MM.1S (cell line): Measurements from ENCODE around the gene CBLIF.

ENCODE experiments used
- DNase-seq: peaks from one replicate; pipeline ENCODE4 v3.0.0-alpha.2; 2015
- H2AFZ ChIP-seq: fragments of 300-600 bp; sonication (generic); 2 replicates; pipeline ENCODE4 v1.6.0; 2016; ENCODE audit warnings: antibody characterized with exemption, low read length
- H3F3A ChIP-seq: fragments of 300-600 bp; sonication (generic); 2 replicates; pipeline ENCODE4 v1.6.1; 2016; ENCODE audit warnings: mild to moderate bottlenecking, antibody characterized with exemption, low read length, moderate library complexity, mixed read lengths; ENCODE audit not compliant: insufficient read depth
- H3K27ac ChIP-seq: fragments of 300-600 bp; sonication (generic); 2 replicates; pipeline ENCODE4 v1.5.1; 2016; ENCODE audit warnings: mild to moderate bottlenecking, low read length
- H3K27me3 ChIP-seq: fragments of 300-600 bp; sonication (generic); replicated peaks from 2 replicates; pipeline ENCODE4 v1.6.0; 2016; ENCODE audit warnings: low read length; ENCODE audit not compliant: insufficient read depth
- H3K36me3 ChIP-seq: fragments of 300-600 bp; sonication (generic); replicated peaks from 2 replicates; pipeline ENCODE4 v1.6.1; 2016; ENCODE audit warnings: mild to moderate bottlenecking, low read length, mixed read lengths; ENCODE audit not compliant: insufficient read depth
- H3K4me1 ChIP-seq: fragments of 300-600 bp; sonication (generic); 2 replicates; pipeline ENCODE4 v1.6.1; 2016; ENCODE audit warnings: low read length, mixed read lengths
- H3K4me2 ChIP-seq: fragments of 300-600 bp; sonication (generic); 2 replicates; pipeline ENCODE4 v1.6.0; 2016; ENCODE audit warnings: low read depth, low read length
- H3K4me3 ChIP-seq: fragments of 300-600 bp; sonication (generic); 2 replicates; pipeline ENCODE4 v1.5.1; 2016; ENCODE audit warnings: low read length, mixed read lengths
- H3K79me2 ChIP-seq: fragments of 300-600 bp; sonication (generic); 2 replicates; pipeline ENCODE4 v1.6.1; 2016; ENCODE audit warnings: mixed run types, low read length, mixed read lengths
- H3K9ac ChIP-seq: fragments of 300-600 bp; sonication (generic); 2 replicates; pipeline ENCODE4 v1.6.1; 2016; ENCODE audit warnings: low read length, mixed read lengths
- H3K9me2 ChIP-seq: fragments of 300-600 bp; sonication (generic); replicated peaks from 2 replicates; pipeline ENCODE4 v1.6.1; 2016; ENCODE audit warnings: mild to moderate bottlenecking, low read length, mixed read lengths; ENCODE audit not compliant: insufficient read depth
- H3K9me3 ChIP-seq: fragments of 300-600 bp; sonication (generic); replicated peaks from 2 replicates; pipeline ENCODE4 v1.6.1; 2016; ENCODE audit warnings: mild to moderate bottlenecking, low read length, mixed read lengths; ENCODE audit not compliant: insufficient read depth
- H4K20me1 ChIP-seq: fragments of 300-600 bp; sonication (generic); 2 replicates; pipeline ENCODE4 v1.6.1; 2016; ENCODE audit warnings: mild to moderate bottlenecking, low read length, moderate library complexity, mixed read lengths; ENCODE audit not compliant: insufficient read depth
- EZH2 ChIP-seq: fragments of 300-600 bp; sonication (generic); optimal IDR thresholded peaks from 2 replicates; pipeline ENCODE3; 2017; ENCODE audit warnings: low read depth, mild to moderate bottlenecking, antibody characterized with exemption, low read length, mixed read lengths
- EZH2phosphoT487 ChIP-seq: fragments of 300-600 bp; sonication (generic); IDR thresholded peaks from 2 replicates; pipeline ENCODE4 v1.6.1; 2018; ENCODE audit warnings: antibody characterized with exemption, low read length
- TF ChIP-seq, protein P1 (sequence below): fragments of 300-600 bp; sonication (generic); IDR thresholded peaks from 2 replicates; pipeline ENCODE4 v1.5.1; 2016; ENCODE audit warnings: antibody characterized with exemption, low read length, mixed read lengths

The CBLIF gene

DNA sequence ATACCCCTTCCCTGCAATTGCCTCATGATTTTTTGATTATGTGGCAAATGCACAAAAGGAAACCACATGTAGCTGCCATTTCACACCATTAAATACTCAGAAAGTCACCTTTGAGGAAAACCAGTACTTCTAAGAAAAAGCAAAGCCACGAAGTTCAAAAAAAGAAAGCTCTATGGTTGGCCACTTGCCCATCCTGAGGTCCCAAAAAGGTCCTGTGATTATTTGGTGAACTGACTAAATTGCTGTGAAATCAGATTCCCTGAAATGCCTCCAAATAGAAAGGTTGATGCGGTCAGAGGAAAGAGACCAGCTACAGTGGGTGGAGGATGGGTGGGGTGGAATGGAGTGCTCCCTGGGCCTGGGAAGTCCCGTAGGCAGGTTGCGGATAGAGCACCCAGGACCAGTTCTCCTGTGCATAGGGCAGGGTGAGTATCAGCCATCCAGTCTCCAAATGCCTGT lies 61.6 kb downstream of the CBLIF start:
- Histone ChIP-seq H3K9me2 (no peaks in the 10 kb centered on the region), H3K4me3 (no peak overlapping the region), H3F3A (no peaks in the 10 kb centered on the region), H3K27me3 (no peaks in the 10 kb centered on the region), H3K27ac (no peak overlapping the region), H2AFZ (no peak overlapping the region), H3K4me2 (no peak overlapping the region), H3K4me1 (no peaks in the 10 kb centered on the region), H4K20me1 (no peaks in the 10 kb centered on the region), H3K9ac (no peak overlapping the region), H3K9me3 (no peaks in the 10 kb centered on the region), H3K79me2 (no peaks in the 10 kb centered on the region), H3K36me3 (no peaks in the 10 kb centered on the region)
- TF ChIP-seq, protein P1, sequence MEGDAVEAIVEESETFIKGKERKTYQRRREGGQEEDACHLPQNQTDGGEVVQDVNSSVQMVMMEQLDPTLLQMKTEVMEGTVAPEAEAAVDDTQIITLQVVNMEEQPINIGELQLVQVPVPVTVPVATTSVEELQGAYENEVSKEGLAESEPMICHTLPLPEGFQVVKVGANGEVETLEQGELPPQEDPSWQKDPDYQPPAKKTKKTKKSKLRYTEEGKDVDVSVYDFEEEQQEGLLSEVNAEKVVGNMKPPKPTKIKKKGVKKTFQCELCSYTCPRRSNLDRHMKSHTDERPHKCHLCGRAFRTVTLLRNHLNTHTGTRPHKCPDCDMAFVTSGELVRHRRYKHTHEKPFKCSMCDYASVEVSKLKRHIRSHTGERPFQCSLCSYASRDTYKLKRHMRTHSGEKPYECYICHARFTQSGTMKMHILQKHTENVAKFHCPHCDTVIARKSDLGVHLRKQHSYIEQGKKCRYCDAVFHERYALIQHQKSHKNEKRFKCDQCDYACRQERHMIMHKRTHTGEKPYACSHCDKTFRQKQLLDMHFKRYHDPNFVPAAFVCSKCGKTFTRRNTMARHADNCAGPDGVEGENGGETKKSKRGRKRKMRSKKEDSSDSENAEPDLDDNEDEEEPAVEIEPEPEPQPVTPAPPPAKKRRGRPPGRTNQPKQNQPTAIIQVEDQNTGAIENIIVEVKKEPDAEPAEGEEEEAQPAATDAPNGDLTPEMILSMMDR: no peak
- TF ChIP-seq EZH2: no peak
- TF ChIP-seq EZH2phosphoT487: no peak
- no peak for DNase-seq

DNA sequence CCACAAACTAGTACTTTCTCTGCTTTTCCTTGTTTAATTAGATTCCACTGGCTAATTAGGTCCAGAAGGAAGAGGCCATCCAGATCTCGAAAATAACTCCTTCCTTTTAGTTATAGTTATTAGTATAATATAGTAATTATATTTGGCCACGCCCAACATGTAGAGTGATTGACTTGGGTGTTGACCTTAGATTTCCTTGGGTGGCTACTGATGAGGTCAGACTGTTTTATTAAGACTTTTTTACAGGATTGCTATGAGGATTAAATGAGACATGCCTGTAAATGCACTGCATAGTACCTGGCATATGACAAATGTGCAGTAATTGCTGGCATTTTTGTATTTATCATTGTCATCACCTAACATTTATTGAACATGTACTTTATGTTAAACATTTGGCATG lies 63.2 kb downstream of the CBLIF start:
- Histone ChIP-seq H3F3A (no peaks in the 10 kb centered on the region), H3K4me2 (no peak overlapping the region), H2AFZ (no peak overlapping the region), H3K9me2 (no peaks in the 10 kb centered on the region), H3K27me3 (no peaks in the 10 kb centered on the region), H3K79me2 (no peaks in the 10 kb centered on the region), H3K4me1 (no peaks in the 10 kb centered on the region), H3K9ac (no peak overlapping the region), H3K9me3 (no peaks in the 10 kb centered on the region), H3K4me3 (no peak overlapping the region), H3K36me3 (no peaks in the 10 kb centered on the region; the same call in 1 of the 2 replicates), H4K20me1 (no peaks in the 10 kb centered on the region), H3K27ac (no peak overlapping the region)
- TF ChIP-seq, protein P1: no peak
- TF ChIP-seq EZH2 (no peak), EZH2phosphoT487 (no peak)
- DNase-seq: no peak

DNA sequence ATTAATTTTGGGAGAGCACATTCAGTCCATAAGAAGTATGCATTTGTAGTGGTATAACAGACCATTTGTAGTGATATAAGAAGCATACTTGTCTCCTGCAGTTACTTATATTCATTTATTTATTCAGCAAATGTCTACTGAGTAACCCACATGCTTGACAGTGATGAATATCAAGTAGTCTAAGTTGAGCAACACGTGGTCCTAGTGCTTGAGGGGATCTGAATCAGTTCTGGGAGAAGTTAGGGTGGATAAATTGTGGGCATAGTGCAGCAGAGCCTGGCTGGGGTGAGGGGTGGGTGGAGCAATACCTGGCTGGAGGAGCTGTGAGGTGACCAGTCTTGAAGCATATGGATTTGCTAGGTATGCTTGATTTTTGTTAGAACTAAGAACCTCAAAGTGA lies 65.8 kb downstream of the CBLIF start:
- Histone ChIP-seq H3K9ac (no peak overlapping the region), H3K9me3 (no peaks in the 10 kb centered on the region), H4K20me1 (no peaks in the 10 kb centered on the region), H3K27me3 (no peaks in the 10 kb centered on the region), H3K79me2 (no peaks in the 10 kb centered on the region), H3K4me3 (no peak overlapping the region), H3K36me3 (no peaks in the 10 kb centered on the region; the same call in 1 of the 2 replicates), H2AFZ (no peak overlapping the region), H3K4me1 (no peaks in the 10 kb centered on the region), H3K27ac (no peak overlapping the region), H3K4me2 (no peak overlapping the region), H3F3A (no peaks in the 10 kb centered on the region), H3K9me2 (no peaks in the 10 kb centered on the region)
- no peak for DNase-seq
- no peak for TF ChIP-seq EZH2
- TF ChIP-seq, protein P1: no peak
- TF ChIP-seq EZH2phosphoT487: no peak
